Ureter (tissue), 1 donor: ENCODE measurements around the gene SPRED2. TPM values are rescaled to one million over a fixed set of nuclear protein-coding genes. Genes with fewer than 3 reads are reported as not detected.

Experiments used
- DNase-seq: peaks from one replicate; pipeline ENCODE4 v3.0.0-alpha.2; 2020; ENCODE audit warnings: low spot score
- total RNA-seq: library from RNA; stranded (reverse); gene quantifications from one replicate; pipeline ENCODE4 v1.2.4, GENCODE V29; 2023
- donor health status: DM: yes; HTN: yes; CAD: no.

SPRED2 gene, protein sequence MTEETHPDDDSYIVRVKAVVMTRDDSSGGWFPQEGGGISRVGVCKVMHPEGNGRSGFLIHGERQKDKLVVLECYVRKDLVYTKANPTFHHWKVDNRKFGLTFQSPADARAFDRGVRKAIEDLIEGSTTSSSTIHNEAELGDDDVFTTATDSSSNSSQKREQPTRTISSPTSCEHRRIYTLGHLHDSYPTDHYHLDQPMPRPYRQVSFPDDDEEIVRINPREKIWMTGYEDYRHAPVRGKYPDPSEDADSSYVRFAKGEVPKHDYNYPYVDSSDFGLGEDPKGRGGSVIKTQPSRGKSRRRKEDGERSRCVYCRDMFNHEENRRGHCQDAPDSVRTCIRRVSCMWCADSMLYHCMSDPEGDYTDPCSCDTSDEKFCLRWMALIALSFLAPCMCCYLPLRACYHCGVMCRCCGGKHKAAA
- 55.4 TPM for total RNA-seq

DNA sequence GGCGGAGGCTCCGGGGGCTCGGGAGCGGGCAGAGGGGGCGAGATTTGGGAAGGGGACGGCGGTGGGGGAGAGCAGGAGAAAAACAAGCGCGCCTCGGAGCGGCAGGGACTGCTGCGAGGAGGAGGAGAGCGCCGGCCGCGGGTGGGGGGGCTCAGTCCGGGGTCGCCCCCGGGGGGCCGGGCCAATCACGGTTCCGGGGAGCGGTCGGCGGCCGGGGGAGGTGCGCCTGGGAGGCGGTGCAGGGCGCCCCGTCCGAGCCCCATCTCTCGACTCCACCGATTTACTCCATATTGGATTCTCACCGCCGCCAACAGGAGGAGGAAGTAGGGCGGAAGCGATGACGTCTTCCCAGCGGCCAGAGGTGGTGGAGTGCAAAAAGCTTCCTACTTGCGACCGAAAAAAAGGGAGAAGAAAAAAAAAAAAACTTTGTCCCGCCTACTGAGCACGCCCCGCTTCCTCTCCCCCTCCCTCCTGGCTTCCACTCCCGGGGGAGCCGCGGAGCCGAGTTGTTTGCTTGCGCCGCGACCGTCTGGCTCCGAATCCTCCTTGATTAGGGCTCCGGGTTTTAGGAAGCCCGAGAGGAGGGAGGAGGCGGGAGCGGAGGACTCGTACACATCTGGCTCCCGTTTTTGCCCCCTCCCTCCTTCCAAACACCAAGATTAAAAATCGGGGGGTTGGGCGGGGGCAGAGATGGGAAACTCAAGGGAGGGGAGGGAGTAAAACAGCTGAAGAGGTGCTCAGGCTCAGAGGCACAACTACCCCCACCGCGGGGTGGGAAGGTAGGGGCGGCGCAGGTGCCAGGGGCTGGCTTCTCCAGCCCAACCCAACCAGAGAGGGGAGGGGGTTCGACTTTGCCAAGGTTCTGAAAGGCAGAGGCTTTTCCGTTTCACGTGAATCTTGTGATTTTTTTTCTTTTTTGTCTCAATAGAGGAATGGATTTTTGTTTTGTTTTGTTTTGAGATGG, at the start of gene SPRED2:
Gene SPRED2 (minus strand): TSS at position 373 of the 964 bp plus-strand sequence. CDS start 612 bp downstream, outside the sequence.
- peak; percentile 94 for DNase-seq

DNA sequence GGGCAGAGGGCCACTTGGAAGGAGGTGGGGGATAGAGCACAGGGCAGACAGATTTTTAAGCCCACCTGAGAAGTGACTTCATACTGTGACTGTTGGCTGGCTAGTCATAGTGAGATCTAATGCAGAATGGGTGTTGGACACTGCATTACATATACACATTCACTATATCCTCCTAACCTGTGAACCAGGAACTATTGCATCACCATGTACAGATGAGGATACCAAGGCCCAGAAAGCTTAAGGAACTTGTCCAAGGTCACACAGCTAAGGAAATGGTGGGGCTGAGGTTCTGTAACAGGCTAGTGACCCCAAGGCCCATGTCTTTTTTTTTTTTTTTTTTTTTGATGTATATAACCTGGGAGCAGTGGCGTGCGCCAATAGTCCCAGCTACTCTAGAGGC, 49.6 kb upstream of the SPRED2 start:
- no peak for DNase-seq

DNA sequence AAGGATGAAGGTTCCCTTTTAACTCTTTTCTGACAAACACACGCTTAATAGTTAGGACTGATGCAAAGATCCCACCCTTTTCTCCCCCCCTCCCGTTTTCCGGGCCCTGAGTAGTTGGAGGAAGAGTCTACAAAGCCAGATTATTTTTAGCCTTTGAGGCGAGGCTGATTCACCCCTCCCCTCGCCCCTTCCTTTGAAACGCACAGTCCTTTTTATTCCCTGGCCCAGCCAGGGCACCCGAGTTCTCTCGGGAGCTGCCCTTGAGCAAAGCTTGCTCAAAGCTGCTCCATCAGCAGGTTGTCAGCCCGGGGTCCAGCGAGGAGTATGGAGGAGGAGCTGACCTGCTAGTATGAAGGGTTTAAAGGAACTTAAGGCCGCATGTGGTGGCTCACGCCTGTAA, 47.1 kb upstream of the SPRED2 start:
- DNase-seq, result no peak

DNA sequence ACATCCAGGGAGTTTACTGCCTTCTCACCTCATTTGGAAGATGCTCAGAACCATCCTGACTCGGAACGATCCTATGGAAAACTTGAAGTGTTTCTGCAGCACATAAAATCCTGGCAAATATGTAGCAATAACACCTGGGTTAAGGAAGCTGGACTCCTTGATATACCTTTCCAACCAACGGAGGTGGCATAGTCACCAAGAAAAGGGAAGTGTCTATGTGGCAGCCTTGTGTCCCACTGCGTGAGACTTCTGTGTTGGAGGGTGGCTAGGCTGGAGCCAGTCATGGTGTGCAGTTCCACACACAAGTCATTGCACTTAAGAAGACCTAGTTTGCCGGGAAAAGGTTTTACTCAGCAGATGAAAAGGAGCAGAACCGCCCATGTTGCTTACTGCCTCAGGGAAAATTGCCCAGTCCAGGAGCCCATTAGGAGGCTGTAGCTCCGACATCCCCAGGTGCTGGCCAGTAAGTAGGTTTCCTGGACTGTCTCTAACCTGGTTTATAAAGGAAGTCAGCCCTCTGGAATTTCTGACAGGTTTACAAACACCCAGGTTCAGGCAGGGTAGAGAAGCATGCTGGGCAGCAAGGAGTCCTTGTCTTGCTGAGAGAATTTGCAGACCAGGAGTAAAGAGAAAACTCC, 46.2 kb upstream of the SPRED2 start:
- DNase-seq, result no peak

DNA sequence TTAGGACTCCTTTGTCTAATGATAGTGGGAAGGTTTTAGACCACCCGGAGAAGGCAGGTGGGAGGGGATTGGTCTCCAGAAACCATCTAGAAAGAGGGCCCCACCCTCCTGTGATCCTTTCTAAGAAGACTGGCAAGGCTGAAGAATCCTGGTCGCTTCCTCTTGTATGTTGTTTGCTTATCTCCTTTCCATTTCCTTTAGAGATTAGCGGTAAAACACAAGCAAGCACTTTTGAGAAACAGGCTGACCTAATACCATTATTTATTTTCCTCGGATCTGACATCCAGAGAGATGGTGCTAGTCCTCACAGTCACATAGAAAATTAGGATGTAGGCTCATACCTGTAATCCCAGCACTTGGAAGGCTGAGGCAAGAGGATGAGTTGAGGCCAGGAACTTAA, 45.2 kb upstream of the SPRED2 start:
- no peak for DNase-seq

DNA sequence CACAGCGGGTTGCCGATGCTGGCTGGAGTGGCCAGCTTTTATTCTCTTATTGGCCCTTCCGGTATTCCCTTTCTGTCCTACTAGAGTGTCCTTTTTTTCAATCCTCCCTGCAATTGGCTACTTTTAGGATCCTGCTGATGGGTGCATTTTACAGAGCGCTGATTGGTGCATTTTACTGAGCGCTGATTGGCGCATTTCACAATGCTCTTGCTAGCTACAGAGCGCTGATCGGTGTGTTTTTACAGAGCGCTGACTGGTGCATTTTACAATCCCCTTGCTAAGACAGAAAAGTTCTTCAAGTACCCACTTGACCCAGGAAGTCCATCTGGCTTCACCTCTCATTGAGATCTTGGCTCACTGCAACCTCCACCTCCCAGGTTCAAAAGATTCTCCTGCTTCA, 44.4 kb upstream of the SPRED2 start:
- DNase-seq, result no peak

DNA sequence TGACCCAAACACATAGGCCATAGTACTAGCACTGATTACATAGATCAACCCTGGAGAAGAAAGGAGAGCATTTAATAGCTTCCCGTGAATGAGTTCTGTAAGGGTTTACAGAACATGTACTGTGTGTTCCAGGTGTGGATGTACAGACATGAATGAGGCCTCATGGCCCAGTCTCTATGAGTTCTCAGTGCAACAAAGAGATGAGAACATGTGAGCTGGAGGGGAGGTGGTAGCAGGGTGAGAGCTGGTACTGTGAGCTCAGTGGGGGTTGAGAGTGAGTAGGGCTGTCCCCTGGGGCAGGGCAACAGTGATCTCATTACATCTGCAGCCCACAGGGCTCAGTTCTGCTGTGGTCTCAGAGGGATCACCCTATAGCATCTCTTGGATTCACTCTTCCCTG, 42.6 kb upstream of the SPRED2 start:
- DNase-seq, result no peak

DNA sequence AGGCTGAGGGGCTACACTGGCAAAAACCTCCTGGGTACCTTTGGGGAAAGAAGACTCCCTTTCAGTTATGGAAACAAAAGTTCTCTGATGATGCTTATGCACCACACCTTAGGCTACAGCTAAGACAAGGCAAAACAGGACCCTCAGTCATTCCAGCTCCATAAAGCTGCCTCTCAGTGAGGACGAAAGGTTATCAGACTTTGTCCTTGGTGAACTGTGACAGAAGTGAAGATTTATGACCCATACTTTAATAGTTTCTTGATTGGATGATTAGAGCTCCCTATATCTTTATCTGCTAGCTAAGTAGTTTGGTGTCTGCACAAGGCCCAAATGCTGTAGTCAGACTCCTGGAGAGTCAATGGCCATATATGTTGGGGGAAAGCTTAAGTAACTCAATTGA, 40.6 kb upstream of the SPRED2 start:
- no peak for DNase-seq

DNA sequence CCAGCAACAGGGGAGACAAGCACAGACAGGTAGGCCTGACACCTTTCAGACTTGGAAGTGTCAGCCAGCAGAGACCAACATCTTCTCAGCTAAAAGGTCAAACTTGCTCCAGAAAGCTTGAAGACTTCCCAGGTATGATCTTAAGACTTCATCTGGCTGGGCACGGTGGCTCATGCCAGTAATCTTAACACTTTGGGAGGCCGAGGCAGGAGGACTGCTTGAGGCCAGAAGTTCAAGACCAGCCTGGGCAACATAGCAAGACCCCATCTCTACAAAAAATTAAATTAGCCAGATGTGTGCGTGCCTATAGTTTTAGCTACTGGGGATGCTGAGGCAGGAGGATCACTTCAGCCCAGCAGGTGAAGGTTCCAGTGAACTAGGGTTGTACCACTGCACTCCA, 39.0 kb upstream of the SPRED2 start:
- no peak for DNase-seq

DNA sequence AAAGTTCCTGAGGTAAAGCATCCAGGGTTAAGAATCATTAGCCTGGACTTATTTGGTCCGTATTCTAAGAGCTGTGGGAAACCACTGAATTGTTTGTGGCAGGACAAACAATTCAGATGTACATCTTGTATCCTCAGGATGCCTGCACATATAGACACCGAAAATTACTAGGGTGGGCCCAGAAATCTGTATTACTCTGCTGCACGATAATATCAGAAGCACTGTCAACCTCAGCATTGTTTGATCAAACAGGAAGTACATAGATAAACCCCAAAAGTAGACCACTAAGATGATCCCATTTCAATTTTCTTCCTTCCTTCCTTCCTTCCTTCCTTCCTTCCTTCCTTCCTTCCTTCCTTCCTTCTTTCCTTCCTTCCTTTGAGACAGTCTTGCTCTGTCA, 34.2 kb upstream of the SPRED2 start:
- DNase-seq, result no peak

DNA sequence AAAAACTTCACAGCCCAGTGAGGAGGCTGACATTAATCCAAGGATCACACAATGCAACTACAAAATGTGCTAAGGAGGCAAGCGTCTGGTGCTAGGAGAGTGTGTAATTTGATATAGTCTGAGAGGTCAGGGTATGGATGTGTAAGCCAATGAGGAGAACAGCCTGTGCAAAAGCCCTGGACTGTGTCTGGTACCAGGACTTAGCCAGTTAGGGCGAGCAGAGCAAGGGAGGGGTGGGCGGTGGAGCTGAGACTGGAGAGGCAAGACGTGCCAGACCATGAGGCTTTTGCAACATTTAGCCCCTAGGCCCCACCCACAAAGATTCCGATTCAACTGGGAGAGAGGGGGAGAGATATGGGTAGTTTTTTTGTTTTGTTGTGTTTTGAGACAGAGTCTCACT, 33.5 kb upstream of the SPRED2 start:
- DNase-seq, result no peak

DNA sequence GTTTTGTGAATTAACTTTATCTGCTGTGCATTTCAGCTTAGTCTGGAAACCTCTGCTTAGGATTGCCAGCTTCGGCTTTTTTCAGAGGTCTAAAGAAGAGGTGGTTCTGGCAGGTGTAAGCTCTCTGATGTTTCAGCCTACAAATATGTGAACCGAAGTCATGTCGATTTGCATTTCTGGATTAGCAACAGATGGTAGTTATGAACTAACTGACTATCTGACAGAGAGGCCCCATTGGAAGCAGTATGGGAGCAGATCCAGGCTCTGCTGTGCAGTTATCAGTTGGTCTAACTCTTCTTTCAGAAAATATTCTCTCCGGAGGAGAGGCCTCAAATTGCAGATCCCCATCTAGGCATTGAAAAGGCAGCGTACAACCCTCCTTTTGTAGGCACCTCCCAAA, 32.7 kb upstream of the SPRED2 start:
- no peak for DNase-seq

DNA sequence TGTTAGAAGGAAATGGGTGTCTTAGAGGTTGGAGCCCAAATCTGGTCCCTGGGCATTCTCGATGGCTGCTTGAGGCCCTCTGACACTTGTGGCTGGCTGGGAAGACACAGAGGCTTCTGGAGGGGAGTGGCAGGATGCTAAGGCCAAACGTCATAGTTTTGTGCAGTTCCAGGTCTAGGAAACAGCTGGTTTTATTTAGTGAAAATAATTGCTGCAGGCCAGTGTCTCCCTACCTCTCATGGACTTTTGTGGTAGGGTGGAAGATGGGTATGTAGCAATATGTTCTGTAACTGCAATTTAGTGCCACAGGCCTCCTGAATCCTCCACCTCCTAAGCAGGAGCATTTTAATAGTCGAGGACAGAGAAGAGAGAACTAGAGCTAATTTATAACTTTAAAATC, 32.2 kb upstream of the SPRED2 start:
- no peak for DNase-seq

DNA sequence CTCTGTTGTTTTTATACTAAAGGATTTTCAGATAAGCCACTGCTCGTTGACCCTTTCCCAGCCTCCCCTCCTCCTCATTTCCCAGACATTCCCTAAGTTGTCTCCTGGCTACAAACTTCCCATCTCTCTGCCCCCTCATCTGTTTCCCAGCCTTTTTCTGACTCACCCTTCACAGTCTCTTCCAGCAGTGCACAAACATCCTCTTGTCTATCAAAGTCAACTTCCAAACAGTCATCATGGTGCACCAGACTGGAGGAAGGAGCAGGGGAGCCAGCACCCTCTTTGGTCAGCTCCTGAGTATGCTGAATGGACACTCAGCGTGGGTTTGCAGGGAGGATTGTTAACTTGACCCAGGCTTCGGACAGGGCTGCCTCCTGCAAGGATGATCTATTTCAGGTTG, 26.6 kb upstream of the SPRED2 start:
- no peak for DNase-seq

DNA sequence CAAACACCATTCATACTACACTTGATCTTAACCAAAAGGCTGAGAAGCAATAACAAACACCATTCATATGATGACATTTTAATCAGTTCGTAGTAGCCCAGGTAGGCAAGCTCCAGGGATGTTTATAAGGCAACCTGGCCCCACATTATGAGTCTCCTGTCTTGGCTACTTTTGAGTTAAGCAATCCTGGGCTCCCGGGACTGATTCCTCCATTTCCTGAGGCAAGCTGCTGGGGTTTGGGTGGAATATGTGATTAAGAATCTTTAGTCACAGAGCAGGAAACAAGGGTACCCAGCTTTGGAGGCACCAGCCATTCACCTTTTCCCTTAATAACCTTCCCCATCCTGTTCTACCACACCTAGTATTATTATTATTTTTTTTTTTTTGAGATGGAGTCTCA, 24.5 kb upstream of the SPRED2 start:
- DNase-seq, result no peak

DNA sequence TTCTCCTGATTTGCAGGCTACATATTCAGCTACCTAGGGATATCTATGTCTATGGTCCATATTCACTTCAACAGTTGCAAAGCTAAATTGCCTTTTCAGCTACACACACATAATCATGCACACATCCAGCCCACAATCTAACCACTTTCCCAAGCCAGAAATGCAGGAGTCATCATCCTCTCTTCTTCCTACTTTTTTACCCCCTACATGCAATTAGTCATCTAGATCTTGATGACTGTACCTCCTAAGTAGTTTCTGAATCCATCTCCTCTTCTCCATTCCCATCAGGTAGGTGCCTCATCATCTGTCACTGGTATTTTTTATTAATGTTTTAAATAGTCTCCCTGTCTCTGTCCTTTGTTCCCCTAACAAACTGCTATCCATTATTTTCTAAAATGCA, 23.7 kb upstream of the SPRED2 start:
- DNase-seq, result no peak

DNA sequence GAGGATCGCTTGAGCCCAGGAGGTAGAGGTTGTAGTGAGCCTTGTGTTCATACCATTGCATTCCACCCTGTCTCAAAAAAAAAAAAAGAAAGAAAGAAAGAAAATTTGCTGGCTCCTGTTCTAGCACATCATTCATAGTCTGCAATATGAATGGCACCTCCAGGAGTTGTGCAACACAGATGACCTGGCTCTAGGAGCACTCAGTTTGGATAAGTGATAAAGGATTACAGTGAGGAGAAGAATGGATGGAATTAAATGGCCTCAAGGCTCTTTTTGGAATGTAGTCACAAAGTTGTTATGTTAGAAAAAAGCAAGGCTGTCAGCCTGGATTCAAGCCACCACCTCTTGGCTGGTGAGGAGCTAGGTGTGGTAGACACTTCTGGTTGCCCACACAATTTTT, 21.5 kb upstream of the SPRED2 start:
- DNase-seq, result no peak

DNA sequence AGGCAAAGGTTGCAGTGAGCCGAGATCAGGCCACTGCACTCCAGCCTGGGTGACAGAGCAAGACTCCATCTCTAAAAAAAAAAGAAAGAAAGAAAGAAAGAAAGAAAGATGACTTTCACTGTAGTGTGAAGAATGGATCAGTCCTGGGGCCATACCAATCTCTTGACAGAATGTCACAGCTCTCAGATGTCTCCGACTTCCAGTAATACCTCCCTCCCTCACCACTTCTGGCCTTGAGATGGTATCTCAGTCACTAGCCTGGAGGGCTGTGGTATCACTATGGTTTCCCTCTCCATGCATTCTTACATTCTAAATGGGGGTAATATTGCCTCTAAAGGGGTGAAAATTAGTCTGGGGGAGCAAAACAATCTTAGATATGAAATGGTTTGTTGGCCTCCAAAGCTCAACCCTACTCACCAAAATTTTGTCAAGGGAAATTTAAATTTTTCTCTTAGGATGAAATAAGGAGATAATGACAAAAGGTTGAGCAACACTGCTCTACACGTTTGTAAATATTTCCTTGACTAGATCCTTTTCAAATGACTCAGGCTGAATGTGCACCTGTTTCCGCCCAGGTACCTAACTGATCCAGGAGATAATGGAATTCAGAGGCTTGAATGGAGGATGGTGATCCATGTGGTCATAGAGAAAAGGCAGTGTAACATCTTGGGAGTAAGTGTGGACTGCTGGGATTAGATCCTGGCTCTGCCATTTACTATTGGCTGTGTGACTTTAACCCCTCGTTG, 19.9 kb upstream of the SPRED2 start:
- DNase-seq, result no peak

DNA sequence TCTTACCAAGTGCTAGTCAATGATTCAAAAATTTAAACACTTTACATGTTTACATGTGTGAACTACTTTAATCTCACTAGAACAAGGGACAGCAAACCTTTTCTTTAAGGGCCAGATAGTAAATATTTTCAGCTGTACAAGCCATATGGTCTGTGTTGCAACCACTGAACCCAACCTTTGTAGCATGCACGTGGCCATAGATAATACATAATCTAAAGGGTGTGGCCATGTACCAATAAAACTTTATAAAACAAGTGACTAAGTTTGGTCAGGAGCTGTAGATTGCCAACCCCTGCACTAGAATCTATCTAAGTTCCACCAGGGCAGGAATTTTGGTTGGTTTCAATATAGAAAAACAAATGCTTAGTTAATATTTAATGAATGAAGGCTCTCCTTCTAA, 18.4 kb upstream of the SPRED2 start:
- no peak for DNase-seq

DNA sequence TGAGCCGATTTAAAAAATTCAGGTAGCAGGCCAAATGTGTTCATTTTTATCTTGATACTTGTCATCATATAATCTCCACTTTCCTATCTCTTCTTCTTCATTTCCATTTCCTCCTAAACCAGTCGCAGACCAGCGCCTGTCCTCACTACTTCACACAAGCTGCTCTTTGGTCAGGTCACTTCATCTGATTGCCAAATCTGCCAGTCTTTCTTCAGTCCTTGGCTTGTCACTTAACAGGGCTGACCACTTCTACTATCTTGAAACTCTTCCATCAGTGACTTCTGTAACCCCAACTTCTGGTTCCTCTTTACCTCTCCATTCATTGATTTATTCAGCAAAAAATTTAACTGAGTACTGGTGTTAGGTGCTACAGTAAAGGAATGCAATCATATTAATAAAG, 18.0 kb upstream of the SPRED2 start:
- DNase-seq, result no peak

DNA sequence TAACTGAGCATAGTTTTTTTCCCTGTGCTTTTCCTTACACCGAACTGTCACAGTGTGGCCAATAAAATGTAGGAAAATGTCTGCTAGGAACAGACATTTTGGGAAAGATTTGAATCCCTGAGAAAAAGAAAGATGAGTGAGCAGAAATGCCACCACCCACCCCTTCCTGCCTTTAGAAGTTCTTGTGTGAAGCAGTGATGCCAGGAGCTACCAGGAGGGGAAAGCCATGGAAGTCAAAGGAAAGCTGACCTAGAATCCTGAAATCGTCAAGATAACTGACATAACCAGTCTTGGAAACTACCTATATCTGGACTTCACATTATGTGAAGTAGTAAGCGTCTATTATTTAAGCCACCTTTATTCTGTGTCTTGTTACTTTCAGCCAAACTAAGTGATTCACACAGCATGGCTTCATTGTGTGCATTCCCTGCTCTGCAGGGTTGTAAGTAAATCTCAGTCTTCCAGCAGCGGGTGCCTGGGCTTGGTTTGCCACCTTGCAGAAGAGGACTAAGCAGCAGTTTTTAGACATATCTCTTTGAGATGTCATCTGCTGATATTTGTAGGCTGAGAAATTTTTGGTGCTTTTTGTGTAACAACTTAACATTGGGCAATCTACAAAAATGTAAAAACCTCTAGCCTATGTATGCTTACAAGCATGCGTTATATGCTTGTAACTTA, 11.2 kb upstream of the SPRED2 start:
- no peak for DNase-seq
